Stimulated activated CD8-positive, alpha-beta memory T cell treated with anti-CD3 and anti-CD28 coated beads, Interleukin-7, amount 100 ng/mL, for 1 hour (primary cell): ENCODE data around the gene ULK4.

ENCODE experiments used
- DNase-seq, 2 donors: peaks; one replicate each; pipeline ENCODE4 v3.0.0-alpha.2; 2020; ENCODE audit warnings: low read depth in 2 of 2

The ULK4 gene

DNA sequence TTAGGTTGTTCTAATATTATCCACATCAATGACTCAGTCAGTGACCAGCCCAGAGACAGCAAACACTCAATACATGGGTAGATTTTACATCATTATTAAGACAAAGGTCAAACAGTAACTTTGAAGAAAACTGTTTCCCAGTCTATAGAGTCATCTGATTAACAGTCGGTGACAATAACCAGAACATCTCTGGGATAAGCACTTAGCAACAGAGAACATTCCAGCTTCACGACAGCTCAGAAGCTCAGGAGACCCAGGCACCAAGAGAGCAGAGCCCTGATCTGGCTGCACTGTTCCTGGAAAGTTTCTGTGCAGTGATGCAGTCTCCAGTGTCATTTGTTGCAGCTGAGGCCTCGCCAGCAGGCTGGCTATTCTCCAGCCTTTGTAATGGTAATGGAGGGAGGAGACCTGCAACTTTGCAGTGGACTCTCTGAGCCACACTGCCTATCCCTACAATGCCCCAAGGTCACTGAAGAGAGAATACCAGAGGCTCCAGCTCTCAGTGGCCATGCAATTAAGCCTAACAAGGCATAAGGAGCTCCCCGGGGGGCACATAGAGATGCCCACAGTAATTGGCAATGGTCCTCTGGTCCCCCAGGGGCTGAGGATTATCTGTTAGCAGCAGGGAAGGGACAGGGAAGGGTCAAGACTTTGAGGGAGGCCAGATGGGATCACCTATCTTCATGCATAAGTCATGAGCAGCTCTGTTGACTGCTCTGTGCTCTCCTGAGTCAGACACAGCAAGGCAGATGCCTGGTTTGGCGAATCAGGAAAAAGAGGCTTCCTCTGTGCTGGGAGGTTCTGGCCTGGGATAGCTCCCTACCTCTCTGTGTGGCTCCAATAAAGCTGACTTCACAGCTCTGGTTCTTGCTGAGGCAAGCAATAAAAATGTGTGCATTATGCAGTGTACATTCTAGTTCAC lies 599.0 kb downstream of the ULK4 start:
- no peak for DNase-seq

DNA sequence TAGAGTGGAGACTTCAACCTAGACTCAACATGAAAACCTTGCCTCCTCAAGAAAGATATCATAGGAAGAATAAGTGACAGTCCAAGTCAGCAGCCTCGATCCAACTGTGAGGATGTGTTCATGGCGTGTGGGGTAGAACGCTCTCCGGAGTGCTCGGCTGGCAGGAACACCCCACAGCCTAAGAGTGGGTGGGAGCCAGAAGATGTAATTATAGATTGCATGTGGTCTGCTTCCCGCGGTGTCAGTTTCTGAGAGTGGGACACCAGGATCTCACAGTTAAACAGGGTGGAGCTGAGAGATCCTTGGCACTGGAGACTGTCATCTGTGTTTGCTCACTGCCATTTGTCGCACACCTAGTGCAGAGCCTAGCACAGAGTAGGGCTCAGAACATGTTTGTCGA lies 604.6 kb downstream of the ULK4 start:
- DNase-seq, result no peak

DNA sequence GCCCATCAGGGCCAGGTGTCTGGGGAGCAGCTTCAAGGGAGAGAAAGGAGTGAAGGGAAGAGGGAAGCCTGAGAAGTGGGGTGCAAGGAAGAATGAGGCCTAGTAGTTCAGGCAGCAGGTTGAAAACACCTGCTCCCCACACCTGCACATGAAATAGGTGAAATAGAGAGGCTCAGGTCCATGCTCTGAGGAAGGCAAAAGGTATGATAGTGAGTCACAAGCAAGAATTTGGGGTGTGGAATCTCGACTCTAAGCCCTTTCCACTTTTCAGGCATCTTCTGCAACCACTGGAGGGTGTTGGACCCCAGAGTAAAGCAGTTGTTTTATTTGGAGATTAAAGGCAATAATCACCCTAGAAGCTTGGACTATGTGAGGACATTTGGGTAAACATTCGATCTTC lies 605.1 kb downstream of the ULK4 start:
- no peak for DNase-seq

DNA sequence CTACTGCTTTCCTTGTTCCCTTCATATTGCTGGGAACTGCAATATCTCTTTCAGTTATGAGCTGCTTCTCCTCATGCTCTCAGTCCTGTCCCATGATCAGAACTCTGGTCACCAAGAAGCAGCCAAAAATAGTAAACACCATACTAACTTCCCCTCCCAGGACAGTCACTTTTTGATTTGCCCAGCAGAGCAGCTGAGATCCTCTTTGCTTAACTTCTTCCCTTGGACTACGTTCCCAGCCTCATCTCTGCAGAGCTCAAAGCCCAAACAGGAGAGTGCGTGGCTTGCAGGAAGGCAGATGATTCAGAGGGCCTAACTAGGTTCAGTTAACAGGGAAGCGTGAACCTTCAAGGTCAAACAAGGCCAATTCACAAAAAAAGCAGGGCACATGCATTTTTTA lies 609.4 kb downstream of the ULK4 start:
- DNase-seq, result no peak

DNA sequence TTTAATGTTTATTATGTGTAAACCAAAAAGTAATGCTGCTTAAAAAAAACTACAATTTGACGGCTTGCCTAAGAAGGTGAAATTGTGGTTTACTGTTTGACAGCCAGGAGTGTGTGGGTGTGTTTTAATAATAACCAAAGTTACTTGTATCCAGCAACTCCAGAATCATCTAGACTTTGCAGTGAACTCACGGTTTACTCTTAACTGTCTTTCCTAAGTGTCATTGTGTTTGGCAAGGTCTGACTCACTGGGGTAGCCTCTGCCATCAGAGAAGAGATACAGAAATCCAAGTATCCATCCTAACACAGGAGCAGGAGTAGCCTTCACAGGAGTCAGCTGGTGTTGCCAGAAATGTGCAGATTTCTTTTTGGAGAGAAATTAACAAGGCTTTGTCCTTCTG lies 611.5 kb downstream of the ULK4 start:
- DNase-seq, result no peak

DNA sequence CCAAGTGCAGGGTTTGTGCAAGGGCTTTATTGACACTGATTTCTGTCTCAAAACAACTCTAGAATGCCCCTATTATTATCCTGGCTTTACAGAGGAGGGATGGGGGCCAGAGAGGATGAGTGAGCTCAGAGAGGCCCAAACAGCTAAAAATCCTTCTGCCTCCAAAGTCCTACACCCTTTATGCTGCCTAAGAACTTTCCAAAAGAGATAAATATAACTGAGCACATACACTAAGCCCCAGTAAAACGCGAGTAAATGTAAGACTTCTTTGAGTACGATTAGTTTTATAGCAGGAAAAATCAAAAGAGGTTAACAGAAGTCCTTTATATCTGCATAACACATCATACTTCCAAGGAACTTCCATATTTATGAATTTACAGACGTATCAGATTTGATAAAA lies 613.5 kb downstream of the ULK4 start:
- no peak for DNase-seq

DNA sequence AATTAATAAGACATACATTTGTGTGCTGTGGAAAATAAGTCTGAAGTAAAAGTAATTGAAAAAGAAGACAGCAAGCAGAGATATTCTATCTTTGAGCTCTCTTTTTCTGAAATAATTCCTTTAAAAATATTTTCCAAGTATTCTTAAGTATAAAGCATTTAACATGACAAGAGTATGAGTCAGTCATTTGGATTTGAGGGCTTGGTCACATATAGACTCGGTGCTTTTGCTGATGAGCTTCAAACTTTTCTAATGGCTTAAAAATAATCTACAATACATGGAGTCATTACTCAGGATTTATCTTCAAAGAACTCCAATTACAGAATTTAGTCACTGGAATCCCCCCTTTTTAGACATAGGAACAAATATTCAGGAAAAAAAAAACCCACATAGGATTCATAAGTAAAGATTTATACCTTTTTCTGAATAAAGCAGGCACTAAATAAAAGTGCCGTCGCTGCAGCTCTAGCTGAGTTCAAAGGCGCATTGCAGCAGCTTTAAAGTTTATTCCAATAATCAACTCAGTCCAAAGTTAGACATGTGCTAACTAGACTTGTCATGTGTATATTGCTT lies 615.1 kb downstream of the ULK4 start:
- no peak for DNase-seq

DNA sequence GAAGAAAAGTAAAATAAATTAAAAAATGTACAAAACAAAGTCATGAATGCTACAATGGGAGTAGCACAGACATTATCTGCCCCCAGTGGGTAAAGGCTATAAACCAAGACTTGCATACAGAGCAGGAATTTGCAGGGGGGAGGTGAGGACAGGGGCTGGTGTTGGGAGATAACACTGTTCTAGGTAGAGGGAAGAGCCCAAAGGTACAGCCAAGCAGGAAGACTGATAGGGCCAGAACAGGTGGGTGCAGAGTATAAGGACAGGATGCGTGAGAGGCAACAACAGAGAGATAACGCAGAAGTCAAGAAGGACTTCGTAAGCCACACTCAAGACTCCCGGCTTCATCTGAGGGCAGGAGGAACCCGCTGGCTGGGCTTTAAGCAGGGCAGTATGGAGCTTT lies 616.1 kb downstream of the ULK4 start:
- no peak for DNase-seq

DNA sequence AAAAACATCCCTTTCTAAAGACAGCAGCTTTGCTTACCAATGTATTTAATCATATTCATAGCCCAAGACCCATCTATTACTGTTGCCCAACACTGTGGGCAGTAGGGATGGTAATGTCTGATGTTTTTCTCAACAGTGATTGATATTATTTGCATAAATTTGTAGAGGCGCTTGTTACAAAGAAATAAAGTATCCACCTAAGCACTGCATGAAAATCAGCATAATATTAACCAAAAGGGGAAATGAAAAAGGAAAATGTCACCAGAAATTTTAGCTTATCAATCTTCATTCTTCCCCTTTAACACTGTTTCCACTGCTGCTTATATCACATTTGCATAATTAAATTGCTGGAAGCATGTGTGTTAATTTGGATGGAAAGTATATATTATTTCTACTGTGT lies 622.1 kb downstream of the ULK4 start:
- DNase-seq, result no peak

DNA sequence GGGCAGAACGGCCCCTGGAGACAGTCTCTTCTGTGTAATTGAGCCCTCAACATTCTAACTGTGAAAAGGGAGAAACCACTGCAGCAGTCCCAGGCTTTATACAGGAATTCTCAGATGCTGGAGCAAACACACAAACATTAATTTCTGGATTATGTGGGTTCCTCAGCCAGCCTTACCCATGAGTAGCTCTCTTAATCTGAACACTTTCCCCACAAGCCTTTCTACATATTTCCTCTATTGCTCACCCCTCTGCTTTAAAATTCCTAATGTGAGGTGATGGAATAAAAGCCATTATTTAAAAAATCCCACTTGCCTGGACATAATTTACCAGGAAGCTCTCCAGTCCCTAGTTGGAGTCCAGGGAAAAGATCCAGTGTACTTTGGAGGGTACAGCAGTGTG lies 623.6 kb downstream of the ULK4 start:
- no peak for DNase-seq

DNA sequence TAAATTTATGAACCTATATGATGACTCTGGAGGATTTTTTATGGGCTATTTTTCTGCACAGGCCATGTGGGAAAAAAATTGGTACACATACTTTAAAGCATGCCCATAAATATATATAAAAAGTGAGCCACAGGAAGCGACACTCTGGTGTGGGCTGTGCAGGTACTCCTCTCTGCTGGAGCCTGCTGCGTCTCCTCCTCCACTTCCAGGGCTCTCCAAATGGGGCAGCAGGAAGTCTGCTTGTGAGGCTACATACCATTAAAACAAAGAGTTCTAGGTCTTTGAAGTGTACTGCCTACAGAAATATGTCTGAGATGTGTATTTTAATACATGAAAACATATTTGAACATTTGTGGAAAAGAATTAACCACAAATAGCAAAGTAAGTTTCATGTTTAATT lies 627.5 kb downstream of the ULK4 start:
- no peak for DNase-seq

DNA sequence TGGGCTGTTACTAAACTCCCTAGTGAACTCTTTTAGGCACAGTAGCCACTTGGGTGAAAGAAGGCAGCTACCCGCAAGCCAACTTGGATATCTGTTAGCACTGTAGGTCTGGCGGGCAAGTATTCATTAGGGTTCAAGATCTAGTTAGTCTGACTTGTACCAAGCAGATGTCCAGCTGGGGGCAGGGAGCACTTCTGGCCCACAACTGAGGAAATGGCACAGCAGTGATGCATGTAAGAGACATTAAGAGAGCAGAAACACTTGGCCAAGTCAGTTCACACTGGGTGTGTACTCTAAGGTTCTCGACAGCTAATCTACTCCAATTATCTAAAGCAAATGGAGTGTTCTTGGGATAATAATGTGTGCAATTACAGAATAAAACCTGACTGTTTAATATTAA lies 630.9 kb downstream of the ULK4 start:
- DNase-seq, result no peak

DNA sequence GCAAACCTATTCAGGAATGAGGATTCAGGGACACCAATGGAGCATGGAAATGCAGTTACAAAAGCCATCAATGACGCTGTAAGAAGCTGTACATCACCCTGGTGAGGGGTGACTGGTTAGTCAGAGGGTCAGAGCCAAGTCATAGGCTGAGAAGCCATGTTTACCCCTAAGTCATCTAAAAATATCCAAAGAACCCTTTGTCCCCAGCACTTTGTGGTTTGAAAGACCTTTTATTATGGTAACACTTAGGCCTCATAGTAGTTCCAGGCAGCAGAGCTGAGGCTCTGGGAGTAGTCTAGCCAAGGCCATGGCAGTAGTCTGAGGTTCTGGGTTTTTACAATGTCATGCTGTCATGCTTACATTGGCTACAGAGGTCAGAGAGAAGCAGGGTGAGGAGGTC lies 631.4 kb downstream of the ULK4 start:
- DNase-seq, result no peak

DNA sequence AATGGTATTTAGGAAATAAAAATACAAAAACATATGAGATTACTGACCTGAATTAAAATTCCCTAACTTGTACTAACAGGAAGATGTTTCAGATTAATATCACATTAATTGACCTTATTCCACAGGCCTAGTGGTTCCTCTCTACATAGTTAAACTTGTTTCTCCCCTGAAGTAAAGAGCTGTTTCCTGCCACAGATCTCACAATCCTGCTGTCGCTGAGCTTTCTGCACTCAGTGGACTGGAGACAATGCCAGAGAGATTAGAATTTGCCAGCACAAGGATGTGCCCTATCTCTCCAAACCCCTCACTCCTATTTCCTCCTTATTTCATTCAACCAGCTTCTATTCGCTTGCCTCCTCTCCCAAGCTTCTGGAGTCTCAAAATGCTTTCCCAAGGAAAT lies 632.0 kb downstream of the ULK4 start:
- DNase-seq, result no peak

DNA sequence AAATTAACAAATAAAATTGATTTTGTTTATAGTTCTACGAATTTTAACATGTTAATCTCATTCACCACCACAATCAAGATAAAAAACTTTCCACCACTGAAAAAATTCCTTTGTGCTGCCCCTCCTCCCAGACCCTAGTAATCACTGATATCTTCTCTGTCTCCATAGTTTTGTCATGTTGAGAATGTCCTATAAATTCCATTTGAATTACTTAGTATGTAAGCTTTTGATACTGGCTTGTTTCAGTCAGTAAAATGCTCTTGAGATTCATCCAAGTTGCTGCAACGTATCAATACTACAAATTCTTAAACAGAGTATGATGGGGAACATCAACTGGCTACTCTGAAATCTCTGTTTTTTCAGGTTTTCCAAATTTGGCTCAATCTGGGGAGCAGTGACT lies 633.0 kb downstream of the ULK4 start:
- DNase-seq, result no peak

DNA sequence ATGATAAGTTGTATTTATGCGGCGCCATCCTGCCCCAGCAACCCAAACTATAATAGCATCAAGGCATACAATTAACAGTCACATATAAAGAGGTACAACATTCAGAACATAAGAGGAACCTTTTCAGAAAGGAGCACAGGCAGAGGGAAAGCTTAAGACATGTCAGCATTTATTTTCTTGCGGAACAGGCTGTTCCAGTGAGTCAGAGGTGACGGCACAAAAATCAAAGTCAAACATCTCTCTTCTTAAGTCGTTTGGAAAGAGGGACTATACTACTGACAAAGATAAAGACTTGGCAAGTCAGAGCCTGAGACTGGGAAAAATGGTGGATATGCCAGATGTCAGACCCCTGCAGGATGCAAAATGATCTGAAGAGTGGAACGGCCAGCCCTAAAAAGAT lies 634.2 kb downstream of the ULK4 start:
- DNase-seq, result no peak

DNA sequence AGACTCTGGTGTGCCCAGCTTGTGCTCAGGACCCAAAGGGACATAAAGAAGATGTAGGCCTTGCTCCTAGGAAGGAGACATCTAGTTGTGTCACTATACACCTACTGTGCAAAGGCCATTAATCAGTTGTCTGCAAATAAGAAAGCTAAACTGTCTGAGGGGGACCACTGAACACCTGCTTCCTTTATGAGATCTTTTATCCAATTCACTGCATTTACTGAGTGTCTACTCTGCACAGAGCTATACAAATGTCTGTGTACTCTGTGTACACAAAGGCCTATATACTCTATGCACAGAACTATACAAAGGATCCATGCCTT lies 637.8 kb downstream of the ULK4 start:
- no peak for DNase-seq

DNA sequence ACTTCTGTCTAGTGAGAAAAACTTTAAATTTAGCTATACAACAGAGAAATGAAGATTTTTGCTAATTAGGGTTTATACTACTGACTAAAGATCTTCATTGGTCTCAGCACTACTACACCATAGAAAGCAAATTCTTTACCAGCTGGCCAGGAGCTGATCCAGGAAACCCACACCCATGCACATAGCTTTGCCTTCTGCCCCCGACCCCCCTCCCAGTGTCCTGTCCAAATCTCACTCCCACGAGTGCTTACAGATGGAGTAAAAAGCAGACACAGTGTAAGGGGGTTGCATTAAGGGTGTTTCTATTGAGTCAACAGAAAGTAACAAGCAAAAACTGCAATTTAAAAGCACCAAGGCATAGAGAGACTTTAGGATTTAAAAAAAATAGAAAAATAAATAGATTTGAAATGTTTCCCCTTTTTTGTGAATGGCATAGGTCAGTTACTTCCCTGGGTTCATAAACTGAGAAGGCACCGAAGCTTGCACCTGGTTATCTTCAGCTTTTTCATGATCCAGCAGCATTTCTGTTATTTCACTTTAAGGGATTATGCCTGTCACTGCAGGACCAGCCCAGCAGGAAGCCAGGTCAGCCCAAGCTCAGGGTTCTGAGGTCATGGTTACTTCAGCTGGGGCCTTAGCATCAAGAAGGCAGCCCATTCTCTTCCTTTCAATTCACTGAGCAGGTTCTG lies 638.3 kb downstream of the ULK4 start:
- DNase-seq, result no peak

DNA sequence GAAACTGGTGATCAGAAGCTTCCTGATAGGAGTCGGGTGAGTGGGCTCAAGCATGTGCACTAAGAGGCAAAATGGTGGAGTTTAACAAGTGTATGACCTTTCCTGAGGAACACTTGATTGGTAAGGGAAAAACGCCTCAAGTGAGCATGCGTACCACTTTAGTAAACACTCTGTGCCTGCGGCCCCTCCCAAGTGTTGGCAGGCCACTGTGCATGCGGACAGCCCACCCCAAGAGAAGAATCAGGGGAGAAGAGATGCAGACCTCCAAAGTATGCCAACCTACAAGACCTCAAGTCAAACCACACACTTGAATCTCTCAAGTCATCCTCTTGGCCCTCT lies 640.3 kb downstream of the ULK4 start:
- DNase-seq, result no peak

DNA sequence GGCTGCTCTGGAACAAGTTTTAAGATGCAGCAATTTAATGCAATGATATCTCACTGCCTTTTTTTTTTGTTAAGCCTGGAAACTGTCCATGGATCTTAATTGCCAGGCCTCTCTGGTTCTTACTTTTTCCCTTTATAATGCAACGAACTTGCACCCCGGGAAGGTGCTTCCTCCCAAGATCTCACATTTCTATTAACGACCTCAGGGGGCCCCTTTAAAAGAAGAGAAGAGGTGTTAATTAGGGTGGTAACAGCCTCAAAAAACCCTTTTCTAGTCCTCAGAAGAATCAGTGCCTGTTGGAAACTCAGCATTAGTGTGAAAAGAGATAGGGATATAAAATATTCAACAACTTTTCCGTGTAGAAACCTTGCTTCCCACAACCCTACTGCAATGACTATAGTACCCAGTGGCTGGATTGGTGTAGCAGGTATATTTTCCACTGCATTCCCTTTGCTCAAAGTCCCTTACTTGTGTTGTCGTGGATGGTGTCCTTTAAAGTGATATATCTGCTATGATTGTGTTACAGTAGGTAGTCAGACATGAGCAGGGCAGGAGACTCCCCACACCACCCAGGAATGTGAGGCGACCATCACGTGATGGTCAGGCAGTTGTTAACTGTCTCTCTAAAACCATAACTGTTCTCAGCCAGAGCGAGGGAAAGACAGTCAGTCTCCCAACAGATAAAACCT lies 640.8 kb downstream of the ULK4 start:
- no peak for DNase-seq

DNA sequence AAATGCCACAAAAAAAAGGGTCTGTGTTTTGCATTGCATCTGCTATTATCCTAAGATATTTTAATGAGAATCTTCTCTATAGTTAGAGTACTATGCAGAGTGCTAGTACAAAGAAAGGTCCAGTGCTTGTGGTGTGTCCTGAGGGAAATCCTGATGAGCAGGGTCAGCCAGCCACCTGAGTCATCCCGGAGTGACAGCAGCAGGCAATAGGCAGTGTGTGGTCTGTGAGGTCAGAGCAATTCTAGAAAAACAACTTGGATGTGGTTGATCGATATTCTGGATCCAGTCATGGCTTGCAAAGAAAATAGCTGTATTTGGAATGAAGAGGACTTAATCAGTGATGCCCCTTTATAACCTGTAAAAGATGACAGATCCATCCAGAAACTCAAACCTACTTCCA lies 643.4 kb downstream of the ULK4 start:
- no peak for DNase-seq

DNA sequence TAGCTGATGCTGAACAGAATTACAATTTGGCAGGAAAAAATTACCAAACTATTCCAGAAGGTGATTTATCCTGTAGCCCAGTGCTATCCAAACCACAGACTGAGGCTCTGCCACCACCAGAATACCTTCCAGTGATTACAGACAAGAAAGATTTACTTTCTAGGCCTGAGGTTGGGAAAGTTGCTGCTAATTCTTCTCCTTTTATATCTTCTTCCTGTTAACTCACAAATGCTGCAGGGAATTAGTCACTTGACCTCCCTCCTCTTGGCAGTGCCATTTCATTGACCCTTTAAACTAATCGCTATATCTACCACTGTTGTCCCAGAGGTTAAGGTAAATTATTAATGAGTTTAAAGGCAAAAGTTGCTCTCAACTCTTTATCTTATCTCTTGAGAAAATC lies 644.2 kb downstream of the ULK4 start:
- no peak for DNase-seq

DNA sequence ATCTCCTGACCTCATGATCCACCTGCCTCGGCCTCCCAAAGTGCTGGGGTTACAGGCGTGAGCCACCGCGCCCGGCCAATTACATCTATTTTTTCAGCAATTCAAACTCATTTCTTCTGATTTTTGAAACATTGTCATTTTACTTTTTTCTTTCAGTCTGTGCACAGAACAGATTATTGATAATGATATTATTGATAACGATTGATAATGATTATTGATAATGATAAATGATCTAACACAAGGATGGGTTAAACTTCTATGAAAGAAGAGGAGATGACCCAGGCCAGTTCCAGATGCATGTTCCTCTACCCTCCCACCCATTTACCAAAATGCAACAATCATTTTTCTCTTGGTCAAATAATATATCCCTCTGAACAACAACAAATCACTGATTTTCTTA lies 644.6 kb downstream of the ULK4 start:
- no peak for DNase-seq
